NCI-H526 (cell line): ENCODE measurements around the gene PLAA.
"Not testable (repeated sequence)": the region's sequence is repeated elsewhere in the genome, so short reads cannot be mapped to it uniquely, and the experiment has no call there.

Experiments
- DNase-seq, 2 experiments: peaks; one replicate each; lab custom pipeline; 2025; lab: John Stamatoyannopoulos, UW

Gene PLAA

GRCh38 chr9:26935847-26936246 is 11.2 kb downstream of the PLAA start:
- DNase-seq, result no peak

GRCh38 chr9:26928902-26929495 is 18.0 kb downstream of the PLAA start:
- no peak for DNase-seq

- DNase-seq, result no peak
Measured at GRCh38 chr9:26925609-26926008, 21.4 kb downstream of the PLAA start.

GRCh38 chr9:26919698-26920097 is 27.3 kb downstream of the PLAA start:
- DNase-seq, result no peak

GRCh38 chr9:26913138-26913668 is 33.8 kb downstream of the PLAA start:
- DNase-seq, result no peak

- no peak for DNase-seq
Measured at GRCh38 chr9:26904671-26905070, 42.4 kb downstream of the PLAA start.

GRCh38 chr9:26904070-26904469 is 43.0 kb downstream of the PLAA start:
- DNase-seq, result no peak

GRCh38 chr9:26893030-26893676 is 53.9 kb downstream of the PLAA start:
- no peak for DNase-seq

- DNase-seq, result peak; percentile 91 to 96
Measured at GRCh38 chr9:26892251-26893029, 54.6 kb downstream of the PLAA start, which contains the start of gene CAAP1. Gene CAAP1, minus strand, starts transcription at chr9:26892802. Its CDS starts 87 bp downstream, at chr9:26892715.

- DNase-seq, result no peak
Measured at GRCh38 chr9:26891726-26892125, 55.3 kb downstream of the PLAA start.

- no peak for DNase-seq
Measured at GRCh38 chr9:26888271-26888670, 58.8 kb downstream of the PLAA start.

- DNase-seq, result no peak
Measured at GRCh38 chr9:26882154-26882553, 64.9 kb downstream of the PLAA start.

- no peak for DNase-seq
Measured at GRCh38 chr9:26880262-26880661, 66.8 kb downstream of the PLAA start.

GRCh38 chr9:26875155-26875554 is 71.9 kb downstream of the PLAA start:
- DNase-seq, result not testable (repeated sequence)

GRCh38 chr9:26870292-26870691 is 76.8 kb downstream of the PLAA start:
- DNase-seq, result no peak

- peak in 1 of 2 experiments; percentile 11 for DNase-seq
Measured at GRCh38 chr9:26863074-26863473, 84.0 kb downstream of the PLAA start.

- peak; percentile 49 to 69 for DNase-seq
Measured at GRCh38 chr9:26856413-26857032, 90.5 kb downstream of the PLAA start.
